ENCODE measurements around the gene SGTA.

The SGTA gene

DNA sequence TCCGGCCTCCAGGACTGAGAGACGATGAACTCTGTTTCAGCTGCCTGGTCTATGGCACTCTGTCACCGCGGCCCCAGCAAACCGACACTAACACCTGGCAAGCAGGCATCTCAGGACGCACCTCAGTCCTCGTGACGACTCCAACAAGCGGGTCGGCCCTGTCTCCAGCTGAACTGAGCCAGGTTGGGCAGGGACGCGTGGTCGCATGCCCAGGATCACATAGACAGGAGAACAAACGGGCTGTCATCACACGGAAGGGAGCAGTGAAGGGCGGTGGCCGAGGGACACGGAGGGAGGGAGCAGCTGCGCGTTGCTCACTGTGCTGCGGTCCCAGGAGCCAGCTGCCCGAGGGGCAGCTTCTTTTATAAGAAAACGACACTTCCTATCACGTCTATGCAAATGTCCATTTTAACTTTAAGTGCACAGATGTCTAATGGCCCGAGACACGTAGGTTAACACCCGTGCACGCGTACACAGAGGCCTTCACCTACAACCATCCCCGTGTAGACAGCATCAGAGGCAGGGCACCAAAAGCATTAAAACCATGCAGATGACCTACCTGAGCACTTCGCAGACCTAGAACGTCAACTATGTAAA is 8.9 kb downstream of the SGTA start:
- no peaks in the 10 kb centered on the region for H3K9me3 ChIP-seq (ENCODE audit: severe bottlenecking)
- DNase-seq (ENCODE audit: low spot score) (no peak), ATAC-seq (ENCODE audit: low read depth) (no peak)
- peaks cover 21% of the 10 kb centered on the region for H3K36me3 ChIP-seq (ENCODE audit: low read depth)
- no peak overlapping the region for H3K27ac ChIP-seq (ENCODE audit: poor library complexity, severe bottlenecking)
- H3K4me1 ChIP-seq (ENCODE audit: insufficient read depth, poor library complexity, severe bottlenecking): no peaks in the 10 kb centered on the region
- H3K4me3 ChIP-seq (ENCODE audit: severe bottlenecking): no peak overlapping the region
- H3K27me3 ChIP-seq (ENCODE audit: insufficient read depth, poor library complexity, severe bottlenecking): no peaks in the 10 kb centered on the region
- TF ChIP-seq, protein P1, sequence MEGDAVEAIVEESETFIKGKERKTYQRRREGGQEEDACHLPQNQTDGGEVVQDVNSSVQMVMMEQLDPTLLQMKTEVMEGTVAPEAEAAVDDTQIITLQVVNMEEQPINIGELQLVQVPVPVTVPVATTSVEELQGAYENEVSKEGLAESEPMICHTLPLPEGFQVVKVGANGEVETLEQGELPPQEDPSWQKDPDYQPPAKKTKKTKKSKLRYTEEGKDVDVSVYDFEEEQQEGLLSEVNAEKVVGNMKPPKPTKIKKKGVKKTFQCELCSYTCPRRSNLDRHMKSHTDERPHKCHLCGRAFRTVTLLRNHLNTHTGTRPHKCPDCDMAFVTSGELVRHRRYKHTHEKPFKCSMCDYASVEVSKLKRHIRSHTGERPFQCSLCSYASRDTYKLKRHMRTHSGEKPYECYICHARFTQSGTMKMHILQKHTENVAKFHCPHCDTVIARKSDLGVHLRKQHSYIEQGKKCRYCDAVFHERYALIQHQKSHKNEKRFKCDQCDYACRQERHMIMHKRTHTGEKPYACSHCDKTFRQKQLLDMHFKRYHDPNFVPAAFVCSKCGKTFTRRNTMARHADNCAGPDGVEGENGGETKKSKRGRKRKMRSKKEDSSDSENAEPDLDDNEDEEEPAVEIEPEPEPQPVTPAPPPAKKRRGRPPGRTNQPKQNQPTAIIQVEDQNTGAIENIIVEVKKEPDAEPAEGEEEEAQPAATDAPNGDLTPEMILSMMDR (IDR thresholded peaks at IDR 0.05; ENCODE audit: poor library complexity, severe bottlenecking): no peak

DNA sequence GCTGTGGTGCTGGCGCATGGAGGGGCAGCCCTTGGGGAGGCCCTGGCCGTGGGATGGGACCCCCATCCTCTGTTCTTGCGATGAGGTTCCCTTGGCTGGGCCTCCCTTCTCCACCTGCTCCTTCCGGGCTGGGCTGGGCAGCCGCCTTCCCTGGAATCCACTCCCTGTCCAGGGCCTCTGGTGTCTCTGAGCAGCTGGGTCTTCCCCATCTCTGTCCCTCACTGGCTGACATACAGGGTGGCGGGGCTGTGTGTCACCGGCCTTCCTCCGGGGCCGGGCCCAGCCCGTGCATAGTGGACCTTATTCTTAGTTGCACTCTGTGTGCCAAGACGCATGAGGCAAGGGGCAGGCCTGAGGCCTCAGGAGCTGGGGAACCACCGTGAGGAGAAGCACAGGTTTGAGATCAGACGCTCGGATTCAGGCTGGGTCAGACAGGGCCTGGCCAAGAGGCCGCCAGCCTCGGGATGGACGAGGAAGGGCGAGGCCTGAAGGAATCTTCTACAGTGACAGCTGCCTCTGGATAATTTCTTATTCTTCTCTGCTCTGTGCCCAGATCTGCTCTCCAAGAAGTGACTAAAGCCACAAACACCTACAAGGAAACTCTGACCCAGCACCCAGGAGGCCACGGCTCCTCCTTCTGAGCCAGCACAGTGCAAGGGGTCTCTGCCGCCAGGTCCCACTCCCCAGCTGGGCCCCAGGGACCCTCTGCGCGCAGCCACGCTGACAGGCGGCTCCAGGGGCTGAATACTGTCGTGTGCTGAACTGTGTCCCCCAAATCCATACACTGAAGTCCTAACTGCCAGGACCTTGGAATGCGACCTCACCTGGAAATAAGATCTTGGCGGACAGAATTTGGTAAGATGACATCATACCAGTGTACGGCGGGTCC is 11.0 kb downstream of the SGTA start:
- TF ChIP-seq, protein P1 (IDR thresholded peaks at IDR 0.05; ENCODE audit: poor library complexity, severe bottlenecking): no peak
- ATAC-seq (ENCODE audit: low read depth) (no peak), DNase-seq (ENCODE audit: low spot score) (no peak)
- H3K4me1 ChIP-seq (ENCODE audit: insufficient read depth, poor library complexity, severe bottlenecking): no peaks in the 10 kb centered on the region
- no peaks in the 10 kb centered on the region for H3K27me3 ChIP-seq (ENCODE audit: insufficient read depth, poor library complexity, severe bottlenecking)
- no peak overlapping the region for H3K27ac ChIP-seq (ENCODE audit: poor library complexity, severe bottlenecking)
- no peak overlapping the region for H3K4me3 ChIP-seq (ENCODE audit: severe bottlenecking)
- no peaks in the 10 kb centered on the region for H3K9me3 ChIP-seq (ENCODE audit: severe bottlenecking)
- peaks cover 31% of the 10 kb centered on the region for H3K36me3 ChIP-seq (ENCODE audit: low read depth)

DNA sequence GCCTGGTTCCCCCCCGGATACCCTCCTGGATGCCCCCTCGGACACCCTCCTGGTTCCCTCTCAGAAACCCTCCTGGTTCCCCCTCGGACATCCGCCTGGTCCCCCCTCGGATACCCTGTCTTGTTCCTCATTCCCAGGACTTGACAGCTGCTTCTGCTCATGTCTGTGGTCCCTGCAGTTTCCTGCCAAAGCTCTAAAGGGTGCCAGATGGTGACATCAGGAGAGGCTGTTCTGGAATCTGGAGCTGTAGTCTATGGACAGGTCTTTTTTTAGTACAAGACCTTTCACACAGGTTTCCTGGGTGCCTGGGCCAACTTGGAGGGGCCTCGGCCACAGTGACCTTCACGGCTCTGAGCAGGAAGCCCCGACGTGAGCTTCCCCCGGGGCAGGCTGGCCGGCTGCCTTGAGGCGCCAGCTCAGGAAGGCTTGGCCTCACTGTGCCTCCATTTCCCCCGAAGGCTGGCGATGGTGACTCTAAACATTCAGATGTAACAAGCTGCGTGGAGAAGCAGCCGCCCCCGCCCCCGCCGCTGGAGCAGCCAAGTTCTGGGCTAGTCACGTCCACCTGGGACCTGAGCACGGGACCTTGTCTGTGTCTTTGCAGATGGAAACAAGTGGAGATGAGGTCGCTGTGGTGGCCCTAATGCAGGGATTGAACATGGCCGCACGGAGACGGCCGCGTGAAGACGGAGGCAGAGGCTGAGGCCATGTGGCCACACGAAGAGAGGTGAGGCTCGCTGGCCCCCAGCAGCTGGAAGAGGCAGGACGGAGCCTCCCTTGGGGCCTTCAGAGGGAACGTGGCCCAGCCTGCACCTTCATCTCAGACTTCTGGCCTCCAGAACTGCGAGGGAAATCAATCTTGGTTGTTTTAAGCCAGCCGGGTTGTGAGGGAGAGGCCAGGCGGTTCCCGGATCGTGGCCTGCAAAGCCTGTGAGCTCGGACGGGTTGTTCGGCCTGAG is 12.7 kb downstream of the SGTA start:
- Histone ChIP-seq H3K4me3 (ENCODE audit: severe bottlenecking) (no peak overlapping the region), H3K27ac (ENCODE audit: poor library complexity, severe bottlenecking) (no peak overlapping the region), H3K36me3 (ENCODE audit: low read depth) (peaks cover 46% of the 10 kb centered on the region), H3K4me1 (ENCODE audit: insufficient read depth, poor library complexity, severe bottlenecking) (no peaks in the 10 kb centered on the region), H3K9me3 (ENCODE audit: severe bottlenecking) (no peaks in the 10 kb centered on the region), H3K27me3 (ENCODE audit: insufficient read depth, poor library complexity, severe bottlenecking) (no peaks in the 10 kb centered on the region)
- ATAC-seq (ENCODE audit: low read depth) (no peak), DNase-seq (ENCODE audit: low spot score) (no peak)
- TF ChIP-seq, protein P1 (IDR thresholded peaks at IDR 0.05; ENCODE audit: poor library complexity, severe bottlenecking): no peak

DNA sequence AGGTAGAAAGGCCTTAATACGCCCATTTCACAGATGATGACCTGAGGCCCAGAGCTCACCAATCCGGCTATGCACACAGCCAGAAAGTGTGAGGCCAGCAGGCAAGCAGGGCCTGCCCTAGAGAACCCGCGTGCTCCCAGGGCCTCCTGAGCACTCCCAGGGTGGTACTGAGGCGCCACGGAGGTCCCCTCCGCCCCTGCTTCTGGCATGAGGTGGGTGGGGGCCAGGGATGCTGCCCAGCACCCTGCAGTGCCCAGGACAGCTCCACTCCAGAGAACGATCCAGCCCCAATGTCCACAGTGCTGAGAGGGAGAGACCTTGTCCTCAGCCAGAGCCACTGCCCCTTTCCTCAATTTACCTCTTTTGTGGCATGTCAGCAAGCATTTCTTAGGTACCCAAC is 13.9 kb downstream of the SGTA start:
- H3K9me3 ChIP-seq (ENCODE audit: severe bottlenecking): no peaks in the 10 kb centered on the region
- no peak overlapping the region for H3K27ac ChIP-seq (ENCODE audit: poor library complexity, severe bottlenecking)
- H3K36me3 ChIP-seq (ENCODE audit: low read depth): peaks cover 57% of the 10 kb centered on the region
- no peaks in the 10 kb centered on the region for H3K4me1 ChIP-seq (ENCODE audit: insufficient read depth, poor library complexity, severe bottlenecking)
- no peak for ATAC-seq (ENCODE audit: low read depth)
- no peak for DNase-seq (ENCODE audit: low spot score)
- no peaks in the 10 kb centered on the region for H3K27me3 ChIP-seq (ENCODE audit: insufficient read depth, poor library complexity, severe bottlenecking)
- H3K4me3 ChIP-seq (ENCODE audit: severe bottlenecking): no peak overlapping the region
- TF ChIP-seq, protein P1 (IDR thresholded peaks at IDR 0.05; ENCODE audit: poor library complexity, severe bottlenecking): no peak

Data from RWPE2 (cell line).